Neural progenitor cell (in vitro differentiated cells): Measurements from ENCODE around the gene TICAM2. TPM values are rescaled to one million over a fixed set of nuclear protein-coding genes. Genes with fewer than 3 reads are reported as not detected.

Experiments
- DNase-seq: peaks from one replicate; pipeline ENCODE4 v3.0.0-alpha.2; 2016; ENCODE audit warnings: low spot score
- H2AFZ ChIP-seq: fragments of 200-600 bp; sonication (generic); replicated peaks from 2 replicates; pipeline ENCODE4 v1.6.1; 2016; ENCODE audit warnings: antibody characterized with exemption
- H3F3A ChIP-seq: fragments of 200-600 bp; sonication (generic); 2 replicates; pipeline ENCODE4 v1.6.1; 2016; ENCODE audit warnings: antibody characterized with exemption, low read depth
- H3K27ac ChIP-seq: fragments of 200-600 bp; sonication (generic); 2 replicates; pipeline ENCODE4 v1.5.1; 2016; ENCODE audit warnings: mild to moderate bottlenecking
- H3K27me3 ChIP-seq: fragments of 200-600 bp; sonication (generic); 2 replicates; pipeline ENCODE4 v1.6.1; 2016; ENCODE audit warnings: mild to moderate bottlenecking, moderate library complexity
- H3K36me3 ChIP-seq: fragments of 200-600 bp; sonication (generic); 2 replicates; pipeline ENCODE4 v1.5.1; 2016
- H3K4me1 ChIP-seq: fragments of 200-600 bp; sonication (generic); 2 replicates; pipeline ENCODE4 v1.6.1; 2016; ENCODE audit warnings: mixed run types
- H3K4me2 ChIP-seq: fragments of 200-600 bp; sonication (generic); 2 replicates; pipeline ENCODE4 v1.6.1; 2016
- H3K4me3 ChIP-seq: fragments of 200-600 bp; sonication (generic); 2 replicates; pipeline ENCODE4 v1.5.1; 2016
- H3K79me2 ChIP-seq: fragments of 200-600 bp; sonication (generic); 2 replicates; pipeline ENCODE4 v1.6.1; 2016; ENCODE audit warnings: low read depth
- H3K9ac ChIP-seq: fragments of 200-600 bp; sonication (generic); 2 replicates; pipeline ENCODE4 v1.6.1; 2016
- H3K9me3 ChIP-seq: fragments of 200-600 bp; sonication (generic); 2 replicates; pipeline ENCODE4 v1.5.1; 2016; ENCODE audit warnings: low read depth
- H4K20me1 ChIP-seq: fragments of 200-600 bp; sonication (generic); 2 replicates; pipeline ENCODE4 v1.6.1; 2016; ENCODE audit warnings: low read depth
- H3K27ac Mint-ChIP-seq: 3 replicates; pipeline ENCODE4 v1.8.0; 2021; ENCODE audit warnings: mixed read lengths
- H3K27me3 Mint-ChIP-seq: 2 replicates; pipeline ENCODE4 v1.8.0; 2022; ENCODE audit warnings: low read depth, mild to moderate bottlenecking, inconsistent platforms, moderate library complexity, mixed read lengths; ENCODE audit not compliant: insufficient read depth
- H3K36me3 Mint-ChIP-seq: 3 replicates; pipeline ENCODE4 v1.8.0; 2021; ENCODE audit warnings: mixed read lengths
- H3K4me1 Mint-ChIP-seq: 3 replicates; pipeline ENCODE4 v1.8.0; 2021; ENCODE audit warnings: mixed read lengths
- H3K4me3 Mint-ChIP-seq: 3 replicates; pipeline ENCODE4 v1.8.0; 2021; ENCODE audit warnings: mild to moderate bottlenecking, moderate library complexity, mixed read lengths
- H3K9me3 Mint-ChIP-seq: 3 replicates; pipeline ENCODE4 v1.8.0; 2020; ENCODE audit warnings: mixed read lengths
- EZH2 ChIP-seq: fragments of 200-600 bp; sonication (generic); IDR thresholded peaks from 2 replicates; pipeline ENCODE4 v1.6.1; 2017; ENCODE audit warnings: antibody characterized with exemption, mild to moderate bottlenecking, moderate library complexity
- EZH2phosphoT487 ChIP-seq: fragments of 200-600 bp; sonication (generic); IDR thresholded peaks from 2 replicates; pipeline ENCODE4 v1.6.1; 2017; ENCODE audit warnings: antibody characterized with exemption
- total RNA-seq: library from RNA; depleted of rRNA; stranded (reverse); fragments of >200 nt; gene quantifications from 2 replicates; pipeline ENCODE4 v1.2.3, GENCODE V29; 2015; ENCODE audit warnings: low replicate concordance
- TF ChIP-seq, protein P1 (sequence below): fragments of 200-600 bp; sonication (generic); IDR thresholded peaks from 2 replicates; pipeline ENCODE4 v1.5.1; 2017; ENCODE audit warnings: antibody characterized with exemption, mild to moderate bottlenecking

The TICAM2 gene
- total RNA-seq, 1 donor from 2014 or later: not detected

DNA sequence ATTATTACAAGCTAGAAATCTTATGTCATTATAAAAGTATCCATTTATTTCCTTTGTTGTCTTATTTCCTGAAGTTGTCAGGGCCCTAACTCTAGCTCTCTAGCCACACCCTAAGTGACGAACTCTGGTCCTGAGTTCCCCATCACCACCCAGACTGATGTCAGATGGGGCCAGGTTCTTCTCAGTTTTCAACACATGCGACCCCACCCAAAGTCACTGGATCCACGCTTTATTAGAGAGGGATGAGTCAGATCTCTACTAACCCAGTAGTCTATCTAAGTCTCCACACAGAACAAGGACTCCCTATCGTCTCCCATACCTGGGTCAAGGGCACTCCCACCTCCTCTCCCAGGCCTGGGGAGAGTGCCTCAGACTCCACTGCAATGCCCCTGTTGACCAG lies 50.9 kb downstream of the TICAM2 start:
- Mint-ChIP-seq H3K36me3 (no peaks in the 10 kb centered on the region), H3K9me3 (no peaks in the 10 kb centered on the region), H3K27me3 (no peaks in the 10 kb centered on the region), H3K4me1 (peaks cover 4% of the 10 kb centered on the region), H3K4me3 (no peak overlapping the region), H3K27ac (no peak overlapping the region)
- no peak for DNase-seq
- Histone ChIP-seq H3K79me2 (no peaks in the 10 kb centered on the region), H3K4me2 (no peak overlapping the region), H3F3A (no peaks in the 10 kb centered on the region), H3K4me1 (no peaks in the 10 kb centered on the region), H3K27ac (no peak overlapping the region), H3K9ac (no peak overlapping the region), H3K4me3 (no peak overlapping the region), H4K20me1 (no peaks in the 10 kb centered on the region), H3K9me3 (no peaks in the 10 kb centered on the region), H2AFZ (no peak overlapping the region), H3K36me3 (no peaks in the 10 kb centered on the region), H3K27me3 (no peaks in the 10 kb centered on the region)
- TF ChIP-seq EZH2 (no peak), EZH2phosphoT487 (no peak)
- TF ChIP-seq, protein P1, sequence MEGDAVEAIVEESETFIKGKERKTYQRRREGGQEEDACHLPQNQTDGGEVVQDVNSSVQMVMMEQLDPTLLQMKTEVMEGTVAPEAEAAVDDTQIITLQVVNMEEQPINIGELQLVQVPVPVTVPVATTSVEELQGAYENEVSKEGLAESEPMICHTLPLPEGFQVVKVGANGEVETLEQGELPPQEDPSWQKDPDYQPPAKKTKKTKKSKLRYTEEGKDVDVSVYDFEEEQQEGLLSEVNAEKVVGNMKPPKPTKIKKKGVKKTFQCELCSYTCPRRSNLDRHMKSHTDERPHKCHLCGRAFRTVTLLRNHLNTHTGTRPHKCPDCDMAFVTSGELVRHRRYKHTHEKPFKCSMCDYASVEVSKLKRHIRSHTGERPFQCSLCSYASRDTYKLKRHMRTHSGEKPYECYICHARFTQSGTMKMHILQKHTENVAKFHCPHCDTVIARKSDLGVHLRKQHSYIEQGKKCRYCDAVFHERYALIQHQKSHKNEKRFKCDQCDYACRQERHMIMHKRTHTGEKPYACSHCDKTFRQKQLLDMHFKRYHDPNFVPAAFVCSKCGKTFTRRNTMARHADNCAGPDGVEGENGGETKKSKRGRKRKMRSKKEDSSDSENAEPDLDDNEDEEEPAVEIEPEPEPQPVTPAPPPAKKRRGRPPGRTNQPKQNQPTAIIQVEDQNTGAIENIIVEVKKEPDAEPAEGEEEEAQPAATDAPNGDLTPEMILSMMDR: no peak

DNA sequence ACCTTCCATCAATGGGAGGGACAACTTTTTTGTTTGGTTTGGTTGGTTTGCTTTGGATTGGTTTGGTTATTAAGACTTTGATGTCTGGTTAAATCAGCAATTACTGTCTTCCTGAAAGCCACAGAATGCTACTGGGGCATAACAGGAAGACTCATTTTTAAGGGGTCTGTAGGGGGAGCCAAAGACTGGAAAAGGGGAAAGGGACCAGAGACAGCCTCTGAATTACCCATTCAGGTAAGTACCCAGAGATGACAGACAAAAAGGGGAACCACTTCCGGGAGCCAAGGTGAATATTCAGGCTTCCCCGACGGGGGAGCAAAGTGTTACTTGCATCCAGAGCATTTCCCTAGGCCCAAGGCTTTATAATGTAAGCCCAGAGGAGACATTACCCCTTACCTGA lies 53.1 kb downstream of the TICAM2 start:
- no peak for TF ChIP-seq EZH2
- TF ChIP-seq, protein P1: peak; percentile 60
- H3K9me3 Mint-ChIP-seq: peaks cover 3% of the 10 kb centered on the region
- H3K79me2 ChIP-seq: peaks cover 2% of the 10 kb centered on the region
- no peak overlapping the region for H3K9ac ChIP-seq
- no peaks in the 10 kb centered on the region for H4K20me1 ChIP-seq
- H3K27ac ChIP-seq: no peak overlapping the region
- no peaks in the 10 kb centered on the region for H3K27me3 Mint-ChIP-seq
- DNase-seq: peak; percentile 63
- H3K9me3 ChIP-seq: no peaks in the 10 kb centered on the region
- H3K27ac Mint-ChIP-seq: no peak overlapping the region
- H3K4me3 Mint-ChIP-seq: no peak overlapping the region
- H3K36me3 Mint-ChIP-seq: no peaks in the 10 kb centered on the region
- no peak overlapping the region for H2AFZ ChIP-seq
- H3K4me1 ChIP-seq: no peaks in the 10 kb centered on the region
- H3K4me2 ChIP-seq: no peak overlapping the region
- H3K4me1 Mint-ChIP-seq: peaks cover 4% of the 10 kb centered on the region
- no peak overlapping the region for H3K4me3 ChIP-seq
- peaks cover 10% of the 10 kb centered on the region for H3F3A ChIP-seq
- no peaks in the 10 kb centered on the region for H3K36me3 ChIP-seq
- H3K27me3 ChIP-seq: no peaks in the 10 kb centered on the region

DNA sequence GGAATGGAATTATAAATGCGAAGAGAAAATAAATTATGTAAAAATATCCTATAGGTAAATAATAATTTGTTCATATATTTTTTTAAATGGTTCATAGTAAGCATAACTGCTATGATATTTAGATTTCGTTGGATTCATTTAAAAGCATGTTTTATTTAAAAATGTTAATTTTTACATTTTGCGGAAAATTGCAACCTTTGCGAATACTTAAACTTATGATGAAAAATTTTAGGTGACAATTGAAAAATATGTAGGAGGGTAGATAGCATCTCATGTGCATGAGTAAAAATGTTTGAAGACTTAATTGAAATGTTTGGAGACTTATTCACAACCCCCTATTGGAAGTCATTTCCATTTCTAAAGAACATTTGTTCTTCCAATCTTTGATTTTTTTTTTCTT lies 53.6 kb downstream of the TICAM2 start:
- Histone ChIP-seq H3K4me3 (no peak overlapping the region), H3K9ac (no peak overlapping the region), H3K27ac (no peak overlapping the region), H3K4me1 (no peaks in the 10 kb centered on the region), H3K36me3 (no peaks in the 10 kb centered on the region), H3K79me2 (peaks cover 6% of the 10 kb centered on the region), H3K27me3 (no peaks in the 10 kb centered on the region), H3K4me2 (no peak overlapping the region), H2AFZ (no peak overlapping the region), H3K9me3 (no peaks in the 10 kb centered on the region), H3F3A (peaks cover 15% of the 10 kb centered on the region), H4K20me1 (no peaks in the 10 kb centered on the region)
- H3K27ac Mint-ChIP-seq: no peak overlapping the region
- no peaks in the 10 kb centered on the region for H3K36me3 Mint-ChIP-seq
- TF ChIP-seq, protein P1: no peak
- TF ChIP-seq EZH2phosphoT487 (no peak), EZH2 (no peak)
- peaks cover 4% of the 10 kb centered on the region for H3K27me3 Mint-ChIP-seq
- H3K9me3 Mint-ChIP-seq: peaks cover 3% of the 10 kb centered on the region
- no peak overlapping the region for H3K4me3 Mint-ChIP-seq
- no peak for DNase-seq
- H3K4me1 Mint-ChIP-seq: peaks cover 4% of the 10 kb centered on the region
